A549 treated with CORT108297 at 1 μM for 4 hours (cell line): ENCODE measurements around the gene MED13L. TPM values are rescaled to one million over a fixed set of nuclear protein-coding genes. Genes with fewer than 3 reads are reported as not detected.

Experiments
- total RNA-seq: library from RNA; stranded (reverse); fragments of 200-300 nt; extraction: Qiagen RNA extraction; gene quantifications from 5 replicates; pipeline ENCODE4 v1.2.3, GENCODE V29; 2022

MED13L gene
- 19.3 to 26.4 TPM (median 24.5 TPM) in 5 replicates for total RNA-seq

DNA sequence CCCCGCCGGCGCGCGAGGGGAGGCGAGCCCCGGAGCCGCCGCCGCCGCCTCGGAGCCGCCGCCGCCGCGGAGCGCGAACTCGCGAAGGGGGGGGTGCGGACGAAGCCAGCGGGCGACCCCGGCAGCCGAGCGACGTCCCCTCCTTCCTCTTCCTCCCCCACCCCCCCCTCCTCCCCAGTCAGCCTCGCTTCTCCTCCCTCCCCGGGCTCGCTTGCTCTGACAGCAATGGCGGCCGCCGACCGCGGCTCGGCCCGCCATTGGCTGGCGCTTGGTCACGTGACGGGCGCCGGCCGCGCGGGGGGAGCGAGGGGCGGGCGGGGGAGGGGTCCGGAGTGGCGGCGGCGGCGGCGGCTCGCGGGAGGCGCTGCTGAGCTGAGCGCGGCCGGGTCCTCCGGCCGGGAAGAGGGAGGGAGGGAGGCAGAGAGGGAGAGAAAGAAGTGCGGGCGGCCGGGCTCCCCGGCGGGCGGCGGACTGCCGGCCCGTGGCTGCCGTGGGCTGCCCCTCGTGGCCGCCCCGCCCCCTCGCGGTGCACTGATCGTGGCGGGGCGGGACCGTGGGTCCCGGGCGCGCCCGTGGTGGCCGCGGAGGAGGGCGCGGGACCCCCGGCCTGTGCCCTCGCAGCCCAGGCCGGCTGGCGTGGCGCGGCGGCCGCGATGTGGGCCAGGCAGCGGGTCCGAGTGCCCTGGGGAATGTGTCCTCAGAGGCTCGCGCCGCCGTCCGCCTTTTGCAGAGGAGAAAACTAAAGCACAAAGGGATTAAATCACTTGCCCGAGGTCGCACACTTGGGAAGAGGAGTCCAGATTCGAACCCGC is at the start of gene MED13L:
Gene MED13L, minus strand, starts transcription at position 227 of the 812 bp plus-strand sequence. CDS start 562 bp downstream, outside the sequence.

